ENCODE measurements around the gene DDX41.

The DDX41 gene

DNA sequence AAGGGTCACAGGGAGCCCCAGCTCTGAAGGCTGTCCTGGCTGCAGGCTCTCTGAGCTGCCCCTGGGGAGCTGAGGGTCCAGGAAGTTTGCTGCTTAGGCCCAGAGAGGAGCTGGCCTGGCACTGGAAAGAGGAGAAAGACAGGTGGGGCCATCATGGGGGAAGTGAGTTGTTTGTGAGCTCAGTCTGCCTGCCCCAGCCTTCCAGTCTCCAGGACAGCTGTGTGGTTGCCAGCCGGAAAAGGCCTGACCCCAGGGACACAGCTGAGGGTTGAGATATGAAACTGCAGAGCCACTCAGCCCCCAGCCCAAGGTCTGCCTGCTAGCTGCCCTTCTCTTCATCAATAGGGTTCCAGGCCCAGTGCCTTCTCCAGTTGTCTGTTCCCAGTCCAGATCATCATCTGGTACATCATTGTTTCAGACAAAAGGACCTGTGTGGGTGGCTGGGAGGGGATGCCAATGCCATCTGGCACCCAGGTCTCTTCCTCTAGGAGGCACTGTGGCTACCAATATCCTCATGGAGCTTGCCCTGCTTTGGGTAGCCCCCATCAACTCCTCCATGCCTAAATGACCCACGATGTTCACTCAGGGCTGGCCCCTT lies 4.3 kb upstream of the DDX41 start:
- TF ChIP-seq POLR2AphosphoS5 (IDR thresholded peaks at IDR 0.05; ENCODE audit: low read depth) = 0 out of 2 replicates have a peak, but pooled peaks have one; percentile 32
- TF ChIP-seq SPI1 (IDR thresholded peaks at IDR 0.05; ENCODE audit: borderline replicate concordance, low read depth) = no peak
- Histone ChIP-seq H3K27me3 (ENCODE audit: insufficient read depth, poor library complexity, severe bottlenecking) (no peaks in the 10 kb centered on the region), H3K4me3 (replicated peaks; ENCODE audit: insufficient read depth, low read length) (no peak overlapping the region), H3K27ac (replicated peaks) (no peak overlapping the region)
- no peak for DNase-seq (ENCODE audit: low read depth in 1 of 2, low spot score in 1 of 2)

DNA sequence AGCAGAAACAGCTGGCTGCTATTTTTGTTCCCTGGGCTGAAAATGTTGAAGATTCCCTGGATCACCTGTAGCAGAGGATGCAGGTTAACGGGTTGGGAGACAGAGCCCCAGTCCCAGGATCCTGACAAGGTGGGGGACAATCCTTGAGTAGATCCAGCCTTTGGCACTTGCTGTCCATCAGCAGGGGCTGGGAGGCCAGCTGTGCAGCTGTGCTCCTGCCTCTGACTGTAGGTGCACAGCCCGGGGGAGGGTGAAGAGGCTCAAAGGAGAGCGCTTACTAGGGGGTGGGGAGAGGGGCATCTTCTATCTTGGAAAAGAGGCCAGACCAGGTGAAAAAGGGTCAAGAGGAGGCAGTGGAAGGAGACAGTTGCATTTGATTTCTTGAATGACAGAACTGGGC lies 3.5 kb upstream of the DDX41 start:
- Histone ChIP-seq H3K27ac (replicated peaks) (no peak overlapping the region), H3K27me3 (ENCODE audit: insufficient read depth, poor library complexity, severe bottlenecking) (no peaks in the 10 kb centered on the region), H3K4me3 (replicated peaks; ENCODE audit: insufficient read depth, low read length) (no peak overlapping the region)
- DNase-seq (ENCODE audit: low read depth in 1 of 2, low spot score in 1 of 2) = no peak
- TF ChIP-seq GABPA (IDR thresholded peaks at IDR 0.05; ENCODE audit: low read depth) (no peak), POLR2AphosphoS5 (IDR thresholded peaks at IDR 0.05; ENCODE audit: low read depth) (no peak), SPI1 (IDR thresholded peaks at IDR 0.05; ENCODE audit: borderline replicate concordance, low read depth) (no peak)
- TF ChIP-seq, protein P1, sequence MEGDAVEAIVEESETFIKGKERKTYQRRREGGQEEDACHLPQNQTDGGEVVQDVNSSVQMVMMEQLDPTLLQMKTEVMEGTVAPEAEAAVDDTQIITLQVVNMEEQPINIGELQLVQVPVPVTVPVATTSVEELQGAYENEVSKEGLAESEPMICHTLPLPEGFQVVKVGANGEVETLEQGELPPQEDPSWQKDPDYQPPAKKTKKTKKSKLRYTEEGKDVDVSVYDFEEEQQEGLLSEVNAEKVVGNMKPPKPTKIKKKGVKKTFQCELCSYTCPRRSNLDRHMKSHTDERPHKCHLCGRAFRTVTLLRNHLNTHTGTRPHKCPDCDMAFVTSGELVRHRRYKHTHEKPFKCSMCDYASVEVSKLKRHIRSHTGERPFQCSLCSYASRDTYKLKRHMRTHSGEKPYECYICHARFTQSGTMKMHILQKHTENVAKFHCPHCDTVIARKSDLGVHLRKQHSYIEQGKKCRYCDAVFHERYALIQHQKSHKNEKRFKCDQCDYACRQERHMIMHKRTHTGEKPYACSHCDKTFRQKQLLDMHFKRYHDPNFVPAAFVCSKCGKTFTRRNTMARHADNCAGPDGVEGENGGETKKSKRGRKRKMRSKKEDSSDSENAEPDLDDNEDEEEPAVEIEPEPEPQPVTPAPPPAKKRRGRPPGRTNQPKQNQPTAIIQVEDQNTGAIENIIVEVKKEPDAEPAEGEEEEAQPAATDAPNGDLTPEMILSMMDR (IDR thresholded peaks at IDR 0.05; ENCODE audit: insufficient read depth, low read length) = no peak
- TF ChIP-seq, protein P2, sequence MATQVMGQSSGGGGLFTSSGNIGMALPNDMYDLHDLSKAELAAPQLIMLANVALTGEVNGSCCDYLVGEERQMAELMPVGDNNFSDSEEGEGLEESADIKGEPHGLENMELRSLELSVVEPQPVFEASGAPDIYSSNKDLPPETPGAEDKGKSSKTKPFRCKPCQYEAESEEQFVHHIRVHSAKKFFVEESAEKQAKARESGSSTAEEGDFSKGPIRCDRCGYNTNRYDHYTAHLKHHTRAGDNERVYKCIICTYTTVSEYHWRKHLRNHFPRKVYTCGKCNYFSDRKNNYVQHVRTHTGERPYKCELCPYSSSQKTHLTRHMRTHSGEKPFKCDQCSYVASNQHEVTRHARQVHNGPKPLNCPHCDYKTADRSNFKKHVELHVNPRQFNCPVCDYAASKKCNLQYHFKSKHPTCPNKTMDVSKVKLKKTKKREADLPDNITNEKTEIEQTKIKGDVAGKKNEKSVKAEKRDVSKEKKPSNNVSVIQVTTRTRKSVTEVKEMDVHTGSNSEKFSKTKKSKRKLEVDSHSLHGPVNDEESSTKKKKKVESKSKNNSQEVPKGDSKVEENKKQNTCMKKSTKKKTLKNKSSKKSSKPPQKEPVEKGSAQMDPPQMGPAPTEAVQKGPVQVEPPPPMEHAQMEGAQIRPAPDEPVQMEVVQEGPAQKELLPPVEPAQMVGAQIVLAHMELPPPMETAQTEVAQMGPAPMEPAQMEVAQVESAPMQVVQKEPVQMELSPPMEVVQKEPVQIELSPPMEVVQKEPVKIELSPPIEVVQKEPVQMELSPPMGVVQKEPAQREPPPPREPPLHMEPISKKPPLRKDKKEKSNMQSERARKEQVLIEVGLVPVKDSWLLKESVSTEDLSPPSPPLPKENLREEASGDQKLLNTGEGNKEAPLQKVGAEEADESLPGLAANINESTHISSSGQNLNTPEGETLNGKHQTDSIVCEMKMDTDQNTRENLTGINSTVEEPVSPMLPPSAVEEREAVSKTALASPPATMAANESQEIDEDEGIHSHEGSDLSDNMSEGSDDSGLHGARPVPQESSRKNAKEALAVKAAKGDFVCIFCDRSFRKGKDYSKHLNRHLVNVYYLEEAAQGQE (IDR thresholded peaks at IDR 0.05; ENCODE audit: insufficient replicate concordance, low read depth) = no peak

DNA sequence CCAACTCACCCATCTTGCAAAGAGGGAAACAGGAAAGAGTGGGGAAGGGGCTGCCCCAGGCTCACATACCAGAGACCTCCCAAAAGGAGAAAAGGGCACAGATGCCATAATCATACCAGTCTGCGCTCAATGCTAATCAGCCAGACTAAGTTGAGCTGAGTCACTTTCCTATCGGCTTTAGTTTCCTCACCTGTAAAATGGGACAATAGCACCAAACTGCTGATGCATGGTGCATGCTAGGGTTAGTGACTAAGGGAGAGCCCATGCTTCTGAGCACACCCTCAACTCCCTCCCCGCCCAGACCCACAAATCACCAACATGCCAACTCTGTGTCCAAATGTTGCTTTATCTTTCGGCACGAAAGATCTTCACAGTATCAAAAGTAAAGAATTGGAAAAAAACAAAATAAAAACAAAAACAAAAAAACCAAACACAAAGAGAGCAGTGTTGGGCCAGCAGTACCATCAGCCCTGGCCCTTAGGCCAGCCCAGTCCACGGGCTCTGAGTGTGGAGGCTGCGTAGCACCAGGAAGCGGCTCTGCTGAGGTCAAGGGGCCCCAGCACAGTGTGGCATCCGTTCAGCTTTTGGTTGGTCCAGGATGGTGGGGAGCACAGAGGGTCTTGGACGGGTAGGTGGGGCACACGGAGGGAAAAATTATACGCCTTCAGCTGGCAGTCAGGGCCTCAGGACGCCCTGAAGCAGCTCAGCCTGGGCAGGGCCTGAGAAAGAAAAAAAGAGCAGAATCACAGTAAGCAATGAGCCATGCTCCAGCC lies 2.9 kb upstream of the DDX41 start:
- no peaks in the 10 kb centered on the region for H3K27me3 ChIP-seq (ENCODE audit: insufficient read depth, poor library complexity, severe bottlenecking)
- TF ChIP-seq, protein P2 (IDR thresholded peaks at IDR 0.05; ENCODE audit: insufficient replicate concordance, low read depth) = no peak
- TF ChIP-seq, protein P1 (IDR thresholded peaks at IDR 0.05; ENCODE audit: insufficient read depth, low read length) = no peak
- TF ChIP-seq POLR2AphosphoS5 (IDR thresholded peaks at IDR 0.05; ENCODE audit: low read depth) = no peak
- TF ChIP-seq SPI1 (IDR thresholded peaks at IDR 0.05; ENCODE audit: borderline replicate concordance, low read depth) = no peak
- TF ChIP-seq GABPA (IDR thresholded peaks at IDR 0.05; ENCODE audit: low read depth) = no peak
- no peak for DNase-seq (ENCODE audit: low read depth in 1 of 2, low spot score in 1 of 2)
- H3K4me3 ChIP-seq (replicated peaks; ENCODE audit: insufficient read depth, low read length) = no peak overlapping the region
- H3K27ac ChIP-seq (replicated peaks) = no peak overlapping the region

DNA sequence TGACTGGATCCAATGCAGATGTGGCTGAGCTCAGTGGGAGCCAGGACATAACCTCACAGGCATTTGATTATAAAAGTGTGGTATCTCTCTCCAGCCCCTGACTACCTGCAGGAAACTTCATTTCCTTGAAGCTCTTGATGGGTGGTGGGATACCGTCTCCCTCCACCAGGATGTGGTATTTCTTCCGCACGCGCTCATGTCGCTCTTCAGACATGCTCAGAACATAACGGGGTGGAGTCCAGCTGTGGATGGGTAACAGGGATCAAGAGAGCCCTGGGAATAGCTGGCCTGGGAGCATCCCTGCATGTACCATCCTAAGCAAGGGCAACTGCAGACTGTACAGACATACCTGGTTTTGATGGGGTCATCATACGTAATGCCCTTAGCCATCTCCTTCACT lies 1.2 kb downstream of the DDX41 start:
- H3K27ac ChIP-seq (replicated peaks) = peak overlapping the region; percentile 77
- DNase-seq (ENCODE audit: low read depth in 1 of 2, low spot score in 1 of 2) = no peak
- TF ChIP-seq, protein P2 (IDR thresholded peaks at IDR 0.05; ENCODE audit: insufficient replicate concordance, low read depth) = no peak
- TF ChIP-seq, protein P1 (IDR thresholded peaks at IDR 0.05; ENCODE audit: insufficient read depth, low read length) = no peak
- peak overlapping the region; percentile 88 for H3K4me3 ChIP-seq (replicated peaks; ENCODE audit: insufficient read depth, low read length)
- no peaks in the 10 kb centered on the region for H3K27me3 ChIP-seq (ENCODE audit: insufficient read depth, poor library complexity, severe bottlenecking)
